ENCODE data around the gene FAT2. TPM values are rescaled to one million over a fixed set of nuclear protein-coding genes. Genes with fewer than 3 reads are reported as not detected.

The FAT2 gene
- total RNA-seq, 1 experiment from 2014 or later: not detected

- no peak for DNase-seq (ENCODE audit: low spot score)
- POLR2A ChIA-PET (ENCODE audit: low non-redundant PET): no interaction called here
- no peak overlapping the region for H3K27ac ChIP-seq (ENCODE audit: low read depth, low read length, poor library complexity, severe bottlenecking)
- H3K4me1 ChIP-seq (ENCODE audit: insufficient read depth, low read length, poor library complexity, severe bottlenecking): peaks cover 6% of the 10 kb centered on the region
- no TSS peak for BruUV-seq (replicated peaks)
- TF ChIP-seq EZH2 (IDR thresholded peaks at IDR 0.05; ENCODE audit: borderline replicate concordance, low read depth, low read length, poor library complexity, severe bottlenecking) (no peak), CTCF (conservative IDR thresholded peaks at IDR 0.05; ENCODE audit: low read depth, low read length) (no peak)
- no peak overlapping the region for H3K4me3 ChIP-seq (ENCODE audit: low read depth, low read length, poor library complexity, severe bottlenecking)
- H3K36me3 ChIP-seq (ENCODE audit: insufficient read depth, low read length, poor library complexity, severe bottlenecking): no peaks in the 10 kb centered on the region
- H3K9me3 ChIP-seq (ENCODE audit: low read depth, low read length, poor library complexity, severe bottlenecking): no peaks in the 10 kb centered on the region
- intact Hi-C loops (cut with micrococcal nuclease; ENCODE audit: unreplicated experiment): no loop called here
- peaks cover 32% of the 10 kb centered on the region for H3K27me3 ChIP-seq (replicated peaks; ENCODE audit: insufficient read depth, low read depth, low read length, poor library complexity)
- CTCF ChIA-PET: no interaction called here
These were observed 14.4 kb upstream of the FAT2 start for GRCh38 chr5:151605559-151605958.

GRCh38 chr5:151602806-151603205 is 11.7 kb upstream of the FAT2 start:
- TF ChIP-seq CTCF (conservative IDR thresholded peaks at IDR 0.05; ENCODE audit: low read depth, low read length) (no peak), EZH2 (IDR thresholded peaks at IDR 0.05; ENCODE audit: borderline replicate concordance, low read depth, low read length, poor library complexity, severe bottlenecking) (no peak)
- DNase-seq (ENCODE audit: low spot score): no peak
- Histone ChIP-seq H3K9me3 (ENCODE audit: low read depth, low read length, poor library complexity, severe bottlenecking) (no peaks in the 10 kb centered on the region), H3K4me3 (ENCODE audit: low read depth, low read length, poor library complexity, severe bottlenecking) (no peak overlapping the region), H3K4me1 (ENCODE audit: insufficient read depth, low read length, poor library complexity, severe bottlenecking) (peaks cover 6% of the 10 kb centered on the region), H3K27me3 (replicated peaks; ENCODE audit: insufficient read depth, low read depth, low read length, poor library complexity) (peaks cover 28% of the 10 kb centered on the region), H3K27ac (ENCODE audit: low read depth, low read length, poor library complexity, severe bottlenecking) (no peak overlapping the region), H3K36me3 (ENCODE audit: insufficient read depth, low read length, poor library complexity, severe bottlenecking) (no peaks in the 10 kb centered on the region)
- BruUV-seq (replicated peaks): no TSS peak
- intact Hi-C loops (cut with micrococcal nuclease; ENCODE audit: unreplicated experiment): no loop called here
- CTCF ChIA-PET: no interaction called here
- POLR2A ChIA-PET (ENCODE audit: low non-redundant PET): interaction anchor here (0.6 kb wide), 1 partner anchor 526 kb away, joined by 3 read pairs; no protein-coding TSS in a partner anchor

- H3K27ac ChIP-seq (ENCODE audit: low read depth, low read length, poor library complexity, severe bottlenecking): no peak overlapping the region
- no TSS peak for BruUV-seq (replicated peaks)
- no peaks in the 10 kb centered on the region for H3K9me3 ChIP-seq (ENCODE audit: low read depth, low read length, poor library complexity, severe bottlenecking)
- H3K4me1 ChIP-seq (ENCODE audit: insufficient read depth, low read length, poor library complexity, severe bottlenecking): peaks cover 6% of the 10 kb centered on the region
- ChIA-PET POLR2A (ENCODE audit: low non-redundant PET) (no interaction called here), CTCF (no interaction called here)
- no peaks in the 10 kb centered on the region for H3K36me3 ChIP-seq (ENCODE audit: insufficient read depth, low read length, poor library complexity, severe bottlenecking)
- no peak for DNase-seq (ENCODE audit: low spot score)
- H3K27me3 ChIP-seq (replicated peaks; ENCODE audit: insufficient read depth, low read depth, low read length, poor library complexity): peaks cover 28% of the 10 kb centered on the region
- TF ChIP-seq CTCF (conservative IDR thresholded peaks at IDR 0.05; ENCODE audit: low read depth, low read length) (no peak), EZH2 (IDR thresholded peaks at IDR 0.05; ENCODE audit: borderline replicate concordance, low read depth, low read length, poor library complexity, severe bottlenecking) (no peak)
- intact Hi-C loops (cut with micrococcal nuclease; ENCODE audit: unreplicated experiment): no loop called here
- no peak overlapping the region for H3K4me3 ChIP-seq (ENCODE audit: low read depth, low read length, poor library complexity, severe bottlenecking)
These were observed 10.3 kb upstream of the FAT2 start for GRCh38 chr5:151601391-151601790.
